Activated B cell treated with CpG ODN at 0.5 μM for 24 hours (primary cell): ENCODE results near the gene IL1RAPL1. TPM values are rescaled to one million over a fixed set of nuclear protein-coding genes. Genes with fewer than 3 reads are reported as not detected.

Source experiments
- ATAC-seq: fragments of 200-7000 bp; cut with Tn5 transposase; one replicate; pipeline ENCODE4 v1.10.0; 2021; ENCODE audit warnings: low read depth, mild to moderate bottlenecking, moderate library complexity
- CTCF ChIA-PET: fragments of 350-600 bp; sonication (Branson Sonifier 250); formaldehyde crosslinking; loops from one replicate; lab custom pipeline; 2021; ENCODE audit warnings: antibody characterized with exemption; lab: Charles Lee
- POLR2A ChIA-PET: fragments of 350-600 bp; sonication (Branson Sonifier 250); formaldehyde crosslinking; loops from one replicate; lab custom pipeline; 2021; ENCODE audit warnings: antibody characterized with exemption; lab: Charles Lee
- DNase-seq: peaks from one replicate; pipeline ENCODE4 v3.0.0; 2022
- H3K27ac Mint-ChIP-seq: one replicate; pipeline ENCODE4 v1.8.0; 2020; ENCODE audit warnings: mixed read lengths
- H3K27me3 Mint-ChIP-seq: one replicate; pipeline ENCODE4 v1.8.0; 2021; ENCODE audit warnings: mixed read lengths
- H3K36me3 Mint-ChIP-seq: one replicate; pipeline ENCODE4 v1.8.0; 2021; ENCODE audit warnings: low read depth, mixed read lengths
- H3K4me1 Mint-ChIP-seq: one replicate; pipeline ENCODE4 v1.8.0; 2021; ENCODE audit warnings: mixed read lengths
- H3K4me3 Mint-ChIP-seq: one replicate; pipeline ENCODE4 v1.8.0; 2020; ENCODE audit warnings: mild to moderate bottlenecking, mixed read lengths
- H3K9me3 Mint-ChIP-seq: one replicate; pipeline ENCODE4 v1.8.0; 2020; ENCODE audit warnings: mixed read lengths
- CTCF ChIP-seq: fragments of 200-600 bp; IDR thresholded peaks from one replicate; pipeline ENCODE4 v1.8.0; 2022; ENCODE audit warnings: antibody characterized with exemption, mild to moderate bottlenecking
- intact Hi-C: fragments of 100-400 bp; cut with micrococcal nuclease; formaldehyde crosslinking; loops from one replicate; pipeline ENCODE4 v1.15.1; 2024
- total RNA-seq: library from RNA; stranded (reverse); gene quantifications from 2 replicates; pipeline ENCODE4 v1.2.3, GENCODE V29; 2022

IL1RAPL1 gene
- total RNA-seq, 1 donor from 2014 or later: not detected

- DNase-seq (no peak), ATAC-seq (no peak)
- no peak overlapping the region for H3K4me3 Mint-ChIP-seq
- no peak overlapping the region for H3K27ac Mint-ChIP-seq
- H3K36me3 Mint-ChIP-seq: no peaks in the 10 kb centered on the region
- no peak for TF ChIP-seq CTCF
- no peaks in the 10 kb centered on the region for H3K9me3 Mint-ChIP-seq
- peaks cover 6% of the 10 kb centered on the region for H3K4me1 Mint-ChIP-seq
- POLR2A ChIA-PET: no interaction called here
- no peaks in the 10 kb centered on the region for H3K27me3 Mint-ChIP-seq
- CTCF ChIA-PET: no interaction called here
- intact Hi-C loops: no loop called here
These were observed 903.4 kb downstream of the IL1RAPL1 start for GRCh38 chrX:29490606-29491005.

- H3K4me3 Mint-ChIP-seq: no peak overlapping the region
- POLR2A ChIA-PET: no interaction called here
- ATAC-seq (no peak), DNase-seq (no peak)
- peaks cover 6% of the 10 kb centered on the region for H3K4me1 Mint-ChIP-seq
- TF ChIP-seq CTCF: no peak
- CTCF ChIA-PET: no interaction called here
- H3K27ac Mint-ChIP-seq: no peak overlapping the region
- no peaks in the 10 kb centered on the region for H3K27me3 Mint-ChIP-seq
- intact Hi-C loops: no loop called here
- no peaks in the 10 kb centered on the region for H3K36me3 Mint-ChIP-seq
- no peaks in the 10 kb centered on the region for H3K9me3 Mint-ChIP-seq
These were observed 904.4 kb downstream of the IL1RAPL1 start for GRCh38 chrX:29491659-29492058.

- no peak for TF ChIP-seq CTCF
- no peaks in the 10 kb centered on the region for H3K36me3 Mint-ChIP-seq
These were observed 909.5 kb downstream of the IL1RAPL1 start for GRCh38 chrX:29496636-29497180.

GRCh38 chrX:29506729-29507128, 919.5 kb downstream of the IL1RAPL1 start:
- no peaks in the 10 kb centered on the region for H3K27me3 Mint-ChIP-seq
- H3K27ac Mint-ChIP-seq: no peak overlapping the region
- H3K36me3 Mint-ChIP-seq: no peaks in the 10 kb centered on the region
- no peaks in the 10 kb centered on the region for H3K4me1 Mint-ChIP-seq
- H3K4me3 Mint-ChIP-seq: no peak overlapping the region
- DNase-seq (no peak), ATAC-seq (no peak)
- ChIA-PET CTCF (no interaction called here), POLR2A (no interaction called here)
- TF ChIP-seq CTCF: no peak
- H3K9me3 Mint-ChIP-seq: no peaks in the 10 kb centered on the region
- intact Hi-C loops: no loop called here

More at GRCh38 chrX:29496636-29497180, 909.5 kb downstream of the IL1RAPL1 start:
- no peak for ATAC-seq
- CTCF ChIA-PET: no interaction called here
- POLR2A ChIA-PET: no interaction called here
- H3K27me3 Mint-ChIP-seq: no peaks in the 10 kb centered on the region
- H3K9me3 Mint-ChIP-seq: peaks cover 6% of the 10 kb centered on the region
- no peak overlapping the region for H3K27ac Mint-ChIP-seq
- intact Hi-C loops: no loop called here
- H3K4me3 Mint-ChIP-seq: no peak overlapping the region
- H3K4me1 Mint-ChIP-seq: no peaks in the 10 kb centered on the region
- DNase-seq: no peak

GRCh38 chrX:29518100-29518499, 930.9 kb downstream of the IL1RAPL1 start:
- Mint-ChIP-seq H3K36me3 (no peaks in the 10 kb centered on the region), H3K27me3 (no peaks in the 10 kb centered on the region), H3K4me3 (no peak overlapping the region), H3K9me3 (no peaks in the 10 kb centered on the region), H3K27ac (no peak overlapping the region), H3K4me1 (no peaks in the 10 kb centered on the region)
- intact Hi-C loops: no loop called here
- DNase-seq (no peak), ATAC-seq (no peak)
- TF ChIP-seq CTCF: no peak
- POLR2A ChIA-PET: no interaction called here
- CTCF ChIA-PET: no interaction called here
